CD4-positive, alpha-beta T cell (primary cell): ENCODE results near the gene NSUN6. TPM values are rescaled to one million over a fixed set of nuclear protein-coding genes. Genes with fewer than 3 reads are reported as not detected.

Source experiments
- ATAC-seq: fragments of 200-7000 bp; cut with Tn5 transposase; one replicate; pipeline ENCODE4 v1.10.0; 2022; ENCODE audit warnings: mild to moderate bottlenecking; ENCODE audit not compliant: poor library complexity
- CTCF ChIA-PET: fragments of 350-600 bp; sonication (Branson Sonifier 250); formaldehyde crosslinking; loops from one replicate; lab custom pipeline; 2021; ENCODE audit warnings: antibody characterized with exemption, inconsistent platforms; lab: Charles Lee
- POLR2A ChIA-PET: fragments of 350-600 bp; sonication (Branson Sonifier 250); formaldehyde crosslinking; loops from one replicate; lab custom pipeline; 2021; ENCODE audit warnings: antibody characterized with exemption, inconsistent platforms; lab: Charles Lee
- DNase-seq, 14 experiments: peaks; one replicate each; pipeline ENCODE4 v3.0.0-alpha.2; 2013 to 2020; ENCODE audit warnings: mixed read lengths in 2 of 14
- H3K27ac ChIP-seq, 2 donors: one replicate each; pipeline versions ENCODE4 v1.5.1 to v1.7.0; 2013; ENCODE audit warnings: low read length in 2 of 2, low read depth in 1 of 2, mild to moderate bottlenecking in 1 of 2
- H3K27me3 ChIP-seq, 2 experiments: 1 replicate in 1 of 2; 2 replicates in 1 of 2; pipeline versions ENCODE4 v1.6.1 to v1.7.0; 2013; ENCODE audit warnings: low read length in 2 of 2, control low read depth in 1 of 2, mild to moderate bottlenecking in 1 of 2, moderate library complexity in 1 of 2; ENCODE audit not compliant: insufficient read depth in 2 of 2, control insufficient read depth in 1 of 2
- H3K36me3 ChIP-seq: one replicate; pipeline ENCODE4 v1.6.1; 2013; ENCODE audit warnings: low read length, control low read depth; ENCODE audit not compliant: insufficient read depth
- H3K4me1 ChIP-seq: one replicate; pipeline ENCODE4 v1.6.1; 2013; ENCODE audit warnings: low read length, control low read depth; ENCODE audit not compliant: insufficient read depth
- H3K4me3 ChIP-seq: one replicate; pipeline ENCODE4 v1.5.1; 2013; ENCODE audit warnings: mild to moderate bottlenecking, low read length, moderate library complexity
- H3K9me3 ChIP-seq, 2 experiments: 1 replicate in 1 of 2; 2 replicates in 1 of 2; pipeline versions ENCODE4 v1.6.1 to v1.7.0; 2013; ENCODE audit warnings: low read length in 2 of 2, mild to moderate bottlenecking in 2 of 2, control low read depth in 1 of 2, moderate library complexity in 1 of 2; ENCODE audit not compliant: control insufficient read depth in 1 of 2, insufficient read depth in 1 of 2
- H3K27ac Mint-ChIP-seq: one replicate; pipeline ENCODE4 v1.8.0; 2020; ENCODE audit warnings: mixed read lengths
- H3K27me3 Mint-ChIP-seq: one replicate; pipeline ENCODE4 v1.8.0; 2021; ENCODE audit warnings: mixed read lengths
- H3K36me3 Mint-ChIP-seq: one replicate; pipeline ENCODE4 v1.8.0; 2021; ENCODE audit warnings: low read depth, mixed read lengths
- H3K4me1 Mint-ChIP-seq: one replicate; pipeline ENCODE4 v1.8.0; 2021; ENCODE audit warnings: low read depth, mixed read lengths
- H3K4me3 Mint-ChIP-seq: one replicate; pipeline ENCODE4 v1.8.0; 2020; ENCODE audit warnings: mild to moderate bottlenecking, mixed read lengths
- H3K9me3 Mint-ChIP-seq: one replicate; pipeline ENCODE4 v1.8.0; 2020; ENCODE audit warnings: mixed read lengths
- intact Hi-C, 2 experiments: fragments of 100-400 bp; cut with DNase I in 1 of 2; cut with micrococcal nuclease in 1 of 2; formaldehyde crosslinking; loops; one replicate each; pipeline versions ENCODE4 v1.15.1 to v1.9.0; 2023 to 2025; cut with DNase I, micrococcal nuclease
- total RNA-seq, 174 experiments: library from RNA in 2 of 174; stranded (reverse) in 2 of 174; gene quantifications; one replicate each; pipeline ENCODE4 v1.2.3 and lab custom pipeline; 2021 to 2026
- TF ChIP-seq, protein P1 (sequence below): fragments of 200-600 bp; IDR thresholded peaks from one replicate; pipeline ENCODE4 v1.8.0; 2022; ENCODE audit warnings: antibody characterized with exemption, mild to moderate bottlenecking

The NSUN6 gene
- total RNA-seq, 2 experiments from 2014 or later = 22.9 to 27.2 TPM

GRCh38 chr10:18557960-18558359, 93.4 kb downstream of the NSUN6 start:
- POLR2A ChIA-PET = no interaction called here
- Histone ChIP-seq H3K27ac (no peak overlapping the region), H3K9me3 (peaks cover 0 to 81% of the 10 kb centered on the region in 2 experiments), H3K36me3 (peaks cover 69% of the 10 kb centered on the region), H3K27me3 (no peaks in the 10 kb centered on the region), H3K4me1 (no peaks in the 10 kb centered on the region), H3K4me3 (no peak overlapping the region)
- TF ChIP-seq, protein P1, sequence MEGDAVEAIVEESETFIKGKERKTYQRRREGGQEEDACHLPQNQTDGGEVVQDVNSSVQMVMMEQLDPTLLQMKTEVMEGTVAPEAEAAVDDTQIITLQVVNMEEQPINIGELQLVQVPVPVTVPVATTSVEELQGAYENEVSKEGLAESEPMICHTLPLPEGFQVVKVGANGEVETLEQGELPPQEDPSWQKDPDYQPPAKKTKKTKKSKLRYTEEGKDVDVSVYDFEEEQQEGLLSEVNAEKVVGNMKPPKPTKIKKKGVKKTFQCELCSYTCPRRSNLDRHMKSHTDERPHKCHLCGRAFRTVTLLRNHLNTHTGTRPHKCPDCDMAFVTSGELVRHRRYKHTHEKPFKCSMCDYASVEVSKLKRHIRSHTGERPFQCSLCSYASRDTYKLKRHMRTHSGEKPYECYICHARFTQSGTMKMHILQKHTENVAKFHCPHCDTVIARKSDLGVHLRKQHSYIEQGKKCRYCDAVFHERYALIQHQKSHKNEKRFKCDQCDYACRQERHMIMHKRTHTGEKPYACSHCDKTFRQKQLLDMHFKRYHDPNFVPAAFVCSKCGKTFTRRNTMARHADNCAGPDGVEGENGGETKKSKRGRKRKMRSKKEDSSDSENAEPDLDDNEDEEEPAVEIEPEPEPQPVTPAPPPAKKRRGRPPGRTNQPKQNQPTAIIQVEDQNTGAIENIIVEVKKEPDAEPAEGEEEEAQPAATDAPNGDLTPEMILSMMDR = no peak
- no peak for DNase-seq
- H3K4me1 Mint-ChIP-seq = no peaks in the 10 kb centered on the region
- no peak for ATAC-seq
- no peak overlapping the region for H3K4me3 Mint-ChIP-seq
- CTCF ChIA-PET = no interaction called here
- no peaks in the 10 kb centered on the region for H3K27me3 Mint-ChIP-seq
- H3K9me3 Mint-ChIP-seq = no peaks in the 10 kb centered on the region
- intact Hi-C loops = no loop called here
- no peaks in the 10 kb centered on the region for H3K36me3 Mint-ChIP-seq
- H3K27ac Mint-ChIP-seq = no peak overlapping the region

DNA sequence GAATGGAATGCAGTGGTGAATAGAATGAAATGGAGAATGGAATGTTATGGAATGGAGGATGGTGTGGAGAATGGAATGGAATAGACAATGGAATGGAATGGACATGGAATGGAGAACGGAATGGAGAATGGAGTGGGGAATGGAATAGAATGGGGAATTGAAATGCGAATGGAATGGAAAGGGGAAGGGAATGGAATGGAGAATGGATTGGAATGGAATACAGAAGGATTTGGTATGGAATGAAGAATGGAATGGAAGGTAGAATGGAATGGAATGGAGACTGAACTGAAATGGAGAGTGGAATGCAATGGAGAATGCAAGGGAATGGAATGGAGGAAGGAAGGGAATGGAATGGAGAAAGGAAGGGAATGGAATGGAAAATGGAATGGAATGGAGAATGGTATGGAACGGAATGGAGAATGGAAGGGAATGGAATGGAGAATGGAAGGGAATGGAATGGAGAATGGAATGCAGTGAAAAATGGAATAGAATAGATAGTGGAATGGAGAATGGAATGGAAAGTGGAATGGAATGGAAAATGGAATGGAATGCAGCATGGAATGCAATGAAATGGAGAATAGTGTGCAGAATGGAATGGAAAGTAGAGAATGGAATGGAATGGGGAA, 94.8 kb downstream of the NSUN6 start:
- Histone ChIP-seq H3K36me3 (peaks cover 64% of the 10 kb centered on the region), H3K4me3 (no peak overlapping the region), H3K9me3 (peaks cover 0 to 68% of the 10 kb centered on the region in 2 experiments), H3K4me1 (no peaks in the 10 kb centered on the region), H3K27ac (no peak overlapping the region), H3K27me3 (no peaks in the 10 kb centered on the region)
- ATAC-seq (no peak), DNase-seq (no peak)
- POLR2A ChIA-PET = no interaction called here
- H3K9me3 Mint-ChIP-seq = no peaks in the 10 kb centered on the region
- no peak overlapping the region for H3K4me3 Mint-ChIP-seq
- CTCF ChIA-PET = no interaction called here
- TF ChIP-seq, protein P1 = no peak
- H3K27ac Mint-ChIP-seq = no peak overlapping the region
- no peaks in the 10 kb centered on the region for H3K36me3 Mint-ChIP-seq
- H3K4me1 Mint-ChIP-seq = no peaks in the 10 kb centered on the region
- no peaks in the 10 kb centered on the region for H3K27me3 Mint-ChIP-seq
- intact Hi-C loops = no loop called here

- Mint-ChIP-seq H3K4me1 (no peaks in the 10 kb centered on the region), H3K36me3 (peaks cover 10% of the 10 kb centered on the region), H3K27me3 (no peaks in the 10 kb centered on the region), H3K4me3 (no peak overlapping the region), H3K27ac (no peak overlapping the region), H3K9me3 (no peaks in the 10 kb centered on the region)
- Histone ChIP-seq H3K4me3 (no peak overlapping the region), H3K27ac (no peak overlapping the region), H3K4me1 (no peaks in the 10 kb centered on the region), H3K9me3 (peaks cover 0 to 53% of the 10 kb centered on the region in 2 experiments), H3K27me3 (no peaks in the 10 kb centered on the region), H3K36me3 (peaks cover 62% of the 10 kb centered on the region)
- CTCF ChIA-PET = no interaction called here
- POLR2A ChIA-PET = no interaction called here
- intact Hi-C loops = no loop called here
- ATAC-seq (no peak), DNase-seq (no peak)
- TF ChIP-seq, protein P1 = no peak
These were observed 96.9 kb downstream of the NSUN6 start for GRCh38 chr10:18554479-18554878.
